NCI-H1048 (cell line): ENCODE measurements around the gene EBLN2.

Experiments used
- DNase-seq: peaks from one replicate; lab custom pipeline; 2025; lab: John Stamatoyannopoulos, UW

EBLN2 gene

GRCh38 chr3:73061416-73061815 is at the start of gene EBLN2:
EBLN2 (plus strand) TSS chr3:73061659; CDS start chr3:73062082, 423 bp downstream.
- DNase-seq: no peak

DNA sequence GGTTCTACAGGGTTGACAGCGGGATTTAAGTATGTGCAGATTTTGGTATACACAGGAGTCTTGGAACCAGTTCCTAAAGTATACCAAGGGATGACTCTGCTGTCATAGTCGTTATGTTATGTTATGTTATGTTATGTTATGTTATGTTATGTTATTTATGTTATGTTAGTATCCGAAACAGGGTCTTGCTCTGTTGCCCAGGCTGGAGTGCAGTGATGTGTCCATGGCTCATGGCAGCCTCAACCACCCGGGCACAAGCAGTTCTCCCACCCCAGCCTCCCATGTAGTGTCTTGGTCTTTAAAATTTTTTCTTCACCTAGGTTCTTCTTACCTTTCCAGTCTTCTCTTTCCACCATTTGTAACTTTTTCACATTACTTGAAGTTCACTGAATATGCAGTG is 43.2 kb upstream of the EBLN2 start:
- DNase-seq: no peak

GRCh38 chr3:73018790-73019441 is 42.5 kb upstream of the EBLN2 start:
- DNase-seq: no peak

GRCh38 chr3:73021301-73021835 is 40.1 kb upstream of the EBLN2 start:
- DNase-seq: no peak

DNA sequence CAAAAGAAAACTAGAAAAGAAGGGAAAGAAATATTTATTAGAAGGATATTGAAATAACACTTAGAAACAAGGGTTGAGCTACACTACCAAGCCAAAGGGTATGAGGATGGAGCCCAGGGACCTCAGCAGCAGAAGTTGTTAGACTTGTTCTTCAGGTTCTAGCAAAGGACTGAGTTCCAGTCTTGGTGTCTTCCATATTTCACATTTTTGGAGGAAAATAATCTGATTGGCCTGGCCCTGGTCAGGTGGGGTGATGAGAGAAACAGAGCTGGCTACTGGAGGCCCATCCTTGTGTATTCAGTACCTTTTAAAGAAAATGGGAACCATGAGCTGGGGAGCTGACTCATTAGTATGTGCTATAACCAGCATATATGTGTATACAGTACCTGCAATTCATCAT is 36.6 kb upstream of the EBLN2 start:
- no peak for DNase-seq

DNA sequence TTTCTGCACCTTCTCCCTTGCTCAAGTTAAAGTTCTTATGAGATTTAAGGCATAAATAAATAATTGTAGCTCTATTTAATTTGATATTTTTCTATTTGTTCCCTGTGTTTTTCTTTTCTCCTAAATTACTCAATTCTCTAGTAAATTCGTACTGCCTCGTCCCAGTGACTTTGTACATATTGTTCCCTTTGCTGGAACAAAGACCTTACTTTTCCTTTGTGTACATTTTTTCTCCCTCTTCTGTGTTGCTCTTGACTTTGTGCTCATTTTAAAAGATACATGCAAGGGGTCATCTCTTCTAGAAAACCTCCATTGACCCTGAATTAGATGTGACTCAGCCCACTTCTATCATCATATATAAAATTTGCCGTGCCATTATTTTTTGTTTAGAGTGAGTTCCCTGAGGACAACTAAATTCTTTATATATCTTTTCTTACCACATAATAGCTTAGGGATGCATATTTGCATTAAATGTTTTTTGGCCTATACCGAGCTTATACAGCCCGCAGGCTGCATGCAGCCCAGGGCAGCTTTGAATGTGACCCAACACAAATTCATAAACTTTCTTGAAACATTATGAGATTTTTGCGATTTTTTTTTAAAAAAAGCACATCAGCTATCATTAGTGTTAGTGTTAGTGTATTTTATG is 35.2 kb upstream of the EBLN2 start:
- DNase-seq: no peak

- DNase-seq: no peak
Measured at GRCh38 chr3:73026760-73027113, 34.7 kb upstream of the EBLN2 start.

DNA sequence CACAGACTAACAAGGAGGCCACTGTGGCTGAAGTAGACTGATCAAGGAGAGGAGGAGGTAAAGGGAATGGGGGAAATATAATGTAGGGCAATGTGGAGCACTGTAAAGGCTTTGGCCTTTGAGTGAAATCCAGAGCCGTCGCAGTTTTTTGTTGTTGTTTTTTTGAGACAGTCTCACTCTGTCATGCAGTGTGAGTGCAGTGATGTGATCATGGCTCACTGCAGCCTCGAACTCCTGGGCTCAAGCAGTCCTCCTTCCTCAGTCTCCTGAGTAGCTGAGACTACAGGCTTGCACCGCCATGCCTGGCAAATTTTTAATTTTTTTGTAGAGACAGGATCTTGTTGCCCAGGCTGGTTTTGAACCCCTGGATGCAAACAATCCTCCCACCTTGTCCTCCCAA is 32.7 kb upstream of the EBLN2 start:
- DNase-seq: no peak

DNA sequence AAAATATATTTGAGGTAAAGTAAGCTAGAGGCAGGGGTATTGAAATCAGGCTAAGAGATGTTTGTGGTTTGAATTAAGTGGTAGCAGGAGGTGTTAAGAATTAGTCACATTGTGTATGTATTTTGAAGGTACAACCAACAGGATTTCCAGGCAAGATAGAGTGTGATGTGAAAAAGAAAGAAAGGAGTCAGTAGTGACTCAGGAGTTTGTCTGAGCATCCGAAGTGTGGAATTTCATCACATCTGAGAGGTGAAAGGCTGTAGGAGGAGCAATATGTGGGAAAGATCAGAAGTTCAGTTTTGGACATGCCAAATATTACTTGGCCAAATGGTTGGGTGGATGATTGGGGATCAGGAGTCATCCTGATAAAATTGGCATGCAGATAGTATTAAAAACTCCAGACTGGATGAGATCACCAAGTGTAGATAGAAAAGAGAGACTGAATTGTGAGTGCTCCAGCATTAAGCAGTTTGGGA is 32.1 kb upstream of the EBLN2 start:
- DNase-seq: no peak

DNA sequence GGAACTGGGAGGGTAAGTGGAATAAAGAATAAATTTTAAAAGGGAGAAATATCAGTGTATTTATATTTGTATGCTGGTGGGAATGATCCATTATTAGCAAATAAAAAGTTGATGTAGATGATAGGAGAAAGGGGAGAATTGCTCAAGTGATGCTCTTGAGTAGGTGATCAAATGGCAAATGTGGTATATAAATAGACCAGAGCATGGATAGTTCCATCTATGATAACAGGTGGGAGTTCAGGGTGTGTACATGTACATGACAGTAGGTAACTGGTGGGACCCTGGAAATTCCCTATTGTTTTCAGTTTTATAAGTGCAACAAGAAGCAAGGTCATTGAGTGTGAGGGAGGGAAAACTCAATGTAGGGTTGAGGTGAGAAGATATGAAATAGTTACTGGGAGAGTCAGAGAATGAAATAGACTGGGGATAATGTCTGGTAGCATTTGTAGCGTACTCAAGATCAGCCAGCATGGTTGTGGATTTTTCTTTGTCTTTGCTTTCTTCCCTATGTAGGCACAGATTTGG is 31.3 kb upstream of the EBLN2 start:
- DNase-seq: no peak

- DNase-seq: no peak
Measured at GRCh38 chr3:73031573-73032103, 29.8 kb upstream of the EBLN2 start.

DNA sequence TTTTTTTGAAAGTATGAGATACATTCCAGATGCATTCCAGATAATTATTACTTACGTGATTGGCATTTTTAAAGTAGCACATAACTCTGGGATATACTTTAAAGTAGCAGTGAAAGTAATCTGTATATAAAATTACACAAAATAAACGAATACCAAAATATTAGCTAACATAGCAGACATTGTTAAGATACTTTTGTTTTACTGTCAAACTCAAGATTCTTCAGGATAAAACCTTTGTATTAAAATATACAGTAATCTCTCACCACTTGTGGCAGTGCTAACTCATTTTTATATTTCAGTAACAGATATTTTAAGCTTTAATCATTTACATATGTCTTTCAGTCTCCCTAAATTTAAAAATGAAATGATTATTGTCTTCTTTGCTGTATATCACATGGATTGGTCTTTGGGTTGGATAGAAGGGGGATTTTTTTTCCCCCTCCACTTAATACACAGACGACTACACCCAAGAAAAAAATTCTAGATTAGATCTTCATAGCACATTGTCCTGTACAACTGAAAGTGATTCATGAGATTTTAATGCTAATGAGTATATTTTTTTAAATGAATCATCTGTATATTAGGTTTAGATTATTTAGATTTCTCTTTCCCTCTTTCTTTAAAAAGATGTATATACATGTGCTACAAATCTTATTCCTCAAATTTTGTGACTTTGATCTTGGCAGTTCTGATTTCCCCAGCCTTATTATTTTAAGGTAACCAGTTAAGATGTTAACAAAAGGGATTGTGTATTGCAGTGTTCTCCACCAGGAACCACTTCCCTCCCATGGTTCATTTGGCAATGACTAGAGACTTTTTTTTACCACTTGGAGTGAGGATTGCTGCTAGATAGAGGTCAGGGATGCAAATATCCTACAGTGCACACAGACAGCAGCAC is 24.5 kb upstream of the EBLN2 start:
- DNase-seq: no peak

- DNase-seq: no peak
Measured at GRCh38 chr3:73041537-73041936, 19.9 kb upstream of the EBLN2 start.

- no peak for DNase-seq
Measured at GRCh38 chr3:73043414-73043813, 18.0 kb upstream of the EBLN2 start.

GRCh38 chr3:73045391-73045790 is 16.1 kb upstream of the EBLN2 start:
- no peak for DNase-seq

- no peak for DNase-seq
Measured at GRCh38 chr3:73046195-73046594, 15.3 kb upstream of the EBLN2 start.

DNA sequence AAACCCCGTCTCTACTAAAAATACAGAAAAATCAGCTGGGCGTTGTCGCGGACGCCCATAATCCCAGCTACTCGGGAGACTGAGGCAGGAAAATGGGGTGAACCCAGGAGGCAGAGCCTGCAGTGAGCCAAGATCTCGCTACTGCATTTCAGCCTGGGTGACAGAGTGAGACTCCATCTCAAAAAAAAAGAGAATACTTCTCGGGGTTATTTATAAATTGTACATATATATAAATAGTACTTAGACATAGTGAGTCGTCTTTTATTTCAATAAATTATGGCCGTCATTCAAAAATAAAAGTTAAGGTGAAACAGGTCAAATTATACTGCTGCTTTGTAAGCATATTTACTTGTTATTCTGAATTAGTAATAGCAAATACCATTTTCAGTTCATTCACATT is 12.1 kb upstream of the EBLN2 start:
- DNase-seq: no peak

DNA sequence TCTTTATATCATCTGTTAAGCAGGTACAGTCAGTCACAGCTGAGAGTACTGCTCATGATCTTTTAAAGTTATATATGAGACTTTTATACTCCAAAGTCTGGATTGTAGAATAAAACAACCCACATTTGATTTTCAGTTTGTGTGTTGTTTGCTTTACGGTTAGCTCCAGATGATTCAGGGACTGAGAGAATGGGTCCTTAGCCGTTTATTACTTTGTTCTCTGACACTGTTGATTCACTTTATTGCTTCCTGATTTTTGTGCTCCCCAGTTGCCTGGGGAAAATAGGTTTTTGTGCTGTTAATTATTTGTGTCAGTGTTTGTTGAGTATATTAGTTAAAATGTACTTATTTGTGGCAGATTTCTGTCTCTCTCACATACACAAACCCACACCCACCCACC is 8.6 kb upstream of the EBLN2 start:
- no peak for DNase-seq

DNA sequence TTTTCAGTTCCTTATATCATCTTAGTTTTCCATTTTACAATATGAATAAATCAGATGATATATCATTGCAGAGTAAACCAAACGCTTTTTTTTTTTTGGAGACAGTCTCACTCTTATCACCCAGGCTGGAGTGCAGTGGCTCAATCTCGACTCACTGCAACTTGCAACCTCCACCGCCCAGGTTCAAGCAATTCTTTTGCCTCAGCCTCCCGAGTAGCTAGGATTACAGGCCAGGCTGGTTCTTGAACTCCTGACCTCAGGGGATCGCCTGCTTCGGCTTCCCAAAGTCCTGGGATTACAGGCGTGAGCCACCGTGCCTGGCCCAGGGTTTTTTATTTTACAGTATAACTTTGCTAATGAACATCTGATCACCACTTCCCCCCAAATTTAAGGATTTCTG is 5.9 kb upstream of the EBLN2 start:
- no peak for DNase-seq

DNA sequence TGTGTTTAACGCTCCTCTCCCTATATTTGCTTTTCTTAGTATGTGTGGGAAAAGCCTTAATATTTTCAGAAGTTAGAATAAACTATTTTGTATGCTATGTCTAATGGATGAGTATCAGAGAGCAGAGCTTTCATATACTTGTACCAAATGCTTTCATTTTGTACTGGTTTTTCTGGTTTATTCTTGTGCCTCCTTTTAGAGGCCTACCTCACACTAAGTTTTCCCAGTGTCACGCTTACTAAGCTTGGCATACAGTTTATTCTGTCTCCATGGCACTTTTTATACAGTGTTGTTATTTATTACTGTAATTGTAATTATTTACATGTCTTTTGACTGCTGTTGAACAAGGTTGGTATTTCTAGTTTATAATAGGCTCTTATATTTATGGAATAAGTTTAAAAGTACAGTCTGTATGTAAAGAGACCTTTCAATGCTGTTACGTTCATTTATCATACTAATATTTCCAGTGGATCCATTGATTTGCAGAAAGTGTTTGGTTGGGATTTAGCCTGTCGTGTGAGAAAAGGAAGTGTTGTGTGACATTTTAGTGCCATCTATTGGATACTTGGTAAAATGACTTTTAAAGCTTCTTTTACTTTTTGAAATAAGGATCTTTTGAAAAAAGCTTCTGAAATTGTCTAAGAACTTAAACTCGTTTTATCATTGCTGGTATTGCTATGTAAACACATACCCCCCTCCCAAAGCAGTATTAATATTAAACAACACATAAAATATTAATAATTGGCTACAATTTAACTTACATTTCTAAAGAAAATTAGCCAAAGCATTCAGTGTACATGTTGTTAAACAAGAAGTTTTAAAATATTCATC is 5.2 kb upstream of the EBLN2 start:
- peak; percentile 37 for DNase-seq

DNA sequence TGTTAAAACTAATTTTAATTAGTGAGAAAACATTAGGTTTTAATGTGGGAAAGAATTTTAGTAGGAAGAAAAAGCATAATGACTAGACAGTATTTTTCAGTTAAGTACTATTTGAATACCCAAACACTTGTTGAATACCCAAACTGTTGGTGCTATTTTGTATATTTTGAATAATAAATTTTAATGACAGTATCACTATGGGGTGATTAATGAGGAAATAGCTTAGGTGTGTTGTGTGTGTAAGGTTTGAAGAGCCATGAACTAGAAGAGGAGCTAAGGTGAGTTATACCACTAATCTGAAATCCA is 4.7 kb upstream of the EBLN2 start:
- no peak for DNase-seq
